Activated naive CD4-positive, alpha-beta T cell treated with anti-CD3 and anti-CD28 coated beads, Interleukin-2, amount 50 U/mL, for 72 hours (primary cell): ENCODE results near the gene DLX4. TPM values are rescaled to one million over a fixed set of nuclear protein-coding genes. Genes with fewer than 3 reads are reported as not detected.

Experiments
- ATAC-seq, 2 donors: fragments of 150-1000 bp; cut with Tn5 transposase; 2 replicates each; pipeline ENCODE4 v1.10.0; 2021; ENCODE audit warnings: mild to moderate bottlenecking in 2 of 2, moderate library complexity in 2 of 2
- DNase-seq, 2 donors: peaks; one replicate each; pipeline ENCODE4 v3.0.0; 2021 to 2022; ENCODE audit warnings: low spot score in 2 of 2
- H3K27ac Mint-ChIP-seq, 2 donors: one replicate each; pipeline ENCODE4 v1.8.0; 2022; ENCODE audit warnings: mild to moderate bottlenecking in 2 of 2, mixed read lengths in 2 of 2
- H3K36me3 Mint-ChIP-seq, 2 donors: one replicate each; pipeline ENCODE4 v1.8.0; 2022; ENCODE audit warnings: mixed read lengths in 2 of 2
- H3K9me3 Mint-ChIP-seq, 2 donors: one replicate each; pipeline ENCODE4 v1.8.0; 2022; ENCODE audit warnings: mixed read lengths in 2 of 2
- total RNA-seq, 2 donors: library from RNA; stranded (reverse); gene quantifications; one replicate each; pipeline ENCODE4 v1.2.3, GENCODE V29; 2022

Gene DLX4
- total RNA-seq, 2 donors from 2014 or later, result 0.27 to 0.56 TPM

DNA sequence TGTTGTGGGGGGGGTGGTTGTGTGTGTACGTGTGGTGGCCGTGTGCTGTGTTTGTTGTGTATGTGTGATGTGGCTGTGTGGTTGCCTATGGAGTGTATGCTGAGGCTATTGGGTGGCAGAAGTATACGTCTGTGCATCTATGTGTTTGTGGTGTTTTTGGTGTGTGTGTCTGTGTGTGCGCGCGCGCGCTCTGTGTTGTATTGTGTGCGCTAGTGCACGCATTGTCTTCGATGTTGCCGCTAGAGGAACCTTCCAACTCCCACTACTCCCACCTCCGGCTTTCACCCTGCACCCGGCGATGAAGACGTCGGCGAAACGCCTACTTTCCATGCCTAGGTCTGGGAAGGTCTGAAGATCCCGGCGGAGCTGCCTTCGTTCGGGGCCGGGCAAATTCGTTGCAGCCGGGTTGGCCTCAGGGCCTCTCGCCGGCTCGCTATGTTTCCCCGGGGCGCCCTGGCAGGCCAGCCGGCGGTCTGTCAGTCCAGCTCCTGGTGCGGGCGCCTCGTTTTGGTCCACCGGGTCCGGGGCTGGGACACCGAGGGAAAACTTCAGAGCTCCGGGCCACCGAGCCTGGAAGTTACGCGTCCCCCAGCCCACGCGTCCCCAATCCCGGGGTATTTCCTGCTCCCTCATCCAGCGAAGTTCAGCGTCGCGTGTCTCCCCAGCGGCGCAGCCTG is 5.2 kb upstream of the DLX4 start:
- no peak overlapping the region for H3K27ac Mint-ChIP-seq
- peaks cover 12% of the 10 kb centered on the region in 2 donors for H3K36me3 Mint-ChIP-seq
- ATAC-seq (no peak), DNase-seq (no peak)
- peaks cover 0 to 4% of the 10 kb centered on the region in 2 donors for H3K9me3 Mint-ChIP-seq

DNA sequence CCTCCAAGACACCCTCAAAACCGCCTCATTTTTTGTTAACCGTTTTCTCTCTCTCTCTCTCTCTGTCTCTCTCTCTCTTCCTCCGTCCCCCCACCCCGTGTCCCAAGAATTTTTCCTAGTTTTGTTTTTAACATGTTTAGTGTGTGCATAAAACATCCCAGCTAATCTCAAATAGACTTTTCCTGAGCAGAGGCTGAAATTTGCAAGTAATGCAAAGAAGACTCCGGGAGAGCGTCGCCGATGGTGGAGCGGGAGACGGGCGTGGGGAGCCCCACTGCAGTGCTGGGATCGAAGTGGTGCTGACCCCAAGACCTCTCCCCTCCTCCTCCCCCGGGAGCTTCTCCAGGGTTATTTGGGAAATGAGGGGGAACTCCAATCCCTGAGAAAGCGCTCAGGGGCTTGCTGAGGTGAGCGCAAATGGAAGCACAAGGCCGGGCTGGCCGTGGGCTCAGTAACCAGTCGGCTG is 4.7 kb upstream of the DLX4 start:
- Mint-ChIP-seq H3K36me3 (peaks cover 12% of the 10 kb centered on the region in 2 donors), H3K9me3 (peaks cover 0 to 4% of the 10 kb centered on the region in 2 donors), H3K27ac (no peak overlapping the region)
- no peak for ATAC-seq
- no peak for DNase-seq

DNA sequence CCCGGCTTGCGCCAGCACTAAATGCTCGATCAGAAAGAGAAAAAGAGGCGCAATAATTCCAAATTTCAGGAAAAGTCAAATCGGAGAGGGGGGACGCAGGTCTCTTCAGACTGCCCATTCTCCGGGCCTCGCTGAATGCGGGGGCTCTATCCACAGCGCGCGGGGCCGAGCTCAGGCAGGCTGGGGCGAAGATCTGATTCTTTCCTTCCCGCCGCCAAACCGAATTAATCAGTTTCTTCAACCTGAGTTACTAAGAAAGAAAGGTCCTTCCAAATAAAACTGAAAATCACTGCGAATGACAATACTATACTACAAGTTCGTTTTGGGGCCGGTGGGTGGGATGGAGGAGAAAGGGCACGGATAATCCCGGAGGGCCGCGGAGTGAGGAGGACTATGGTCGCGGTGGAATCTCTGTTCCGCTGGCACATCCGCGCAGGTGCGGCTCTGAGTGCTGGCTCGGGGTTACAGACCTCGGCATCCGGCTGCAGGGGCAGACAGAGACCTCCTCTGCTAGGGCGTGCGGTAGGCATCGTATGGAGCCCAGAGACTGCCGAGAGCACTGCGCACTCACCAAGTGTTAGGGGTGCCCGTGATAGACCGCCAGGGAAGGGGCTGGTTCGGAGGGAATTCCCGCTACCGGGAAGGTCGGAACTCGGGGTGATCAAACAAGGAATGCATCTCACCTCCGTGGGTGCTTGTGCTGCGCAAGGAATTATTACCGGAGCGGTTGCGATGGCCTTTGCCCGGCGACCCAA is 4.0 kb upstream of the DLX4 start:
- ATAC-seq, result no peak
- H3K36me3 Mint-ChIP-seq, result peaks cover 12% of the 10 kb centered on the region in 2 donors
- no peak overlapping the region for H3K27ac Mint-ChIP-seq
- peak in 1 of 2 donors; percentile 41 for DNase-seq
- H3K9me3 Mint-ChIP-seq, result peaks cover 0 to 4% of the 10 kb centered on the region in 2 donors

DNA sequence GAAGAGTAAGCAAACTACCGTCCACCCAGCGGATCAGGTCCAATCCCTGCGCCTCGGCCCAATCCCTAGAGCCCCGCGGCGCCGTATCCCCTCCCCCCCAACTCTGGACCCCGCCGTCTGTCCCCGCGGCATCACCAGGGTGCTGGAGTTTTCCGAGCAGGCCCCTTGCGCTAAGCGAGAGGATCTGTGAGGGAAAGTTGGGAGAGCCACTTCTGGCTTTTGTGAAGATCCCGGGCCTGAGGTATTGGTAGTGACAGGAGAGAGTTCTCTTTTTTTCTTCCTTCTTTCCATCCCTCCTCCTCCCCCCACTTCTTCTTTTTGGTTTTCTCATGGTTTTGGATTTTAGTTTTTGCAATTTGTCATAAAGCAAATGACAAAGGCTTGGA is 3.5 kb upstream of the DLX4 start:
- Mint-ChIP-seq H3K27ac (peak overlapping the region in 1 of 2 donors; percentile 18), H3K36me3 (peaks cover 12% of the 10 kb centered on the region in 2 donors), H3K9me3 (peaks cover 0 to 4% of the 10 kb centered on the region in 2 donors)
- ATAC-seq (no peak), DNase-seq (no peak)

DNA sequence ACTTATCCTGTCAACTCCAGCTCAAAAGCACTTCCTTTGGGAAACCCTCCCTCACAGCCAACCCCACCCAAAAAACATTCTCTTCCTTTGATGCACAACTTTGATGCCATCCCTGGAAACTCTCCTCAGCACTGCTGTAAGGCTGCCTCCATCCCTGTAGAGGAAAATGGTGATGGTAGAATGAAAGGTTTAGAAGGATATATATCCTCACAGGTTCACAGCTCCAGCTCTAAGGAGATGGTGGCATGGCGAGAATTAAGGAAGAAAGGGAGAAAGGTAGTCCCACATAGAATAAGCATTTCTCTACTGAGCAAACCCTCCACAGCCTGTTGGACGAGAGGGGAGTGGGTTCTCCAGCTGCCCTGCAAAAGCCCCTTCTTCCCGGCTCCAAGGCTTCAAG is 2.2 kb upstream of the DLX4 start:
- Mint-ChIP-seq H3K9me3 (peaks cover 0 to 4% of the 10 kb centered on the region in 2 donors), H3K27ac (no peak overlapping the region), H3K36me3 (peaks cover 12% of the 10 kb centered on the region in 2 donors)
- no peak for DNase-seq
- no peak for ATAC-seq

DNA sequence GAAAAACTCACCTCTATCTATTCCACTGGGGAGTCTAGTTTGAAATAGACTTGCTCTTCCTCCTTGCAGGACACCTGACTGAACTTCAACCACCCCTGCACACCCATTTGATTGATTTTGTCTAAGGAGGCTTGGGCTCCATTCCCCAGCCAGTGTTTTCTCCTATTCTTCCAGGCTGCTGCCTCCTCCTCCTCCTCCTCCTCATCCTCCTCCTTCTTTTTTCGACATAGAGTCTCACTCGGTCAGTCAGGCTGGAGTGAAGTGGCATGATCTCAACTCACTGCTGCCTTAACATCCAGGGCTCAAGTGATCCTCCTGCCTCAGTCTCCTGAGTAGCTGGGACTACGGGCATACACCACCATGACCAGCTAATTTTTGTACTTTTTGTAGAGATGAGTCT is 1.8 kb upstream of the DLX4 start:
- ATAC-seq (no peak), DNase-seq (no peak)
- Mint-ChIP-seq H3K36me3 (peaks cover 12% of the 10 kb centered on the region in 2 donors), H3K9me3 (peaks cover 0 to 4% of the 10 kb centered on the region in 2 donors), H3K27ac (no peak overlapping the region)

DNA sequence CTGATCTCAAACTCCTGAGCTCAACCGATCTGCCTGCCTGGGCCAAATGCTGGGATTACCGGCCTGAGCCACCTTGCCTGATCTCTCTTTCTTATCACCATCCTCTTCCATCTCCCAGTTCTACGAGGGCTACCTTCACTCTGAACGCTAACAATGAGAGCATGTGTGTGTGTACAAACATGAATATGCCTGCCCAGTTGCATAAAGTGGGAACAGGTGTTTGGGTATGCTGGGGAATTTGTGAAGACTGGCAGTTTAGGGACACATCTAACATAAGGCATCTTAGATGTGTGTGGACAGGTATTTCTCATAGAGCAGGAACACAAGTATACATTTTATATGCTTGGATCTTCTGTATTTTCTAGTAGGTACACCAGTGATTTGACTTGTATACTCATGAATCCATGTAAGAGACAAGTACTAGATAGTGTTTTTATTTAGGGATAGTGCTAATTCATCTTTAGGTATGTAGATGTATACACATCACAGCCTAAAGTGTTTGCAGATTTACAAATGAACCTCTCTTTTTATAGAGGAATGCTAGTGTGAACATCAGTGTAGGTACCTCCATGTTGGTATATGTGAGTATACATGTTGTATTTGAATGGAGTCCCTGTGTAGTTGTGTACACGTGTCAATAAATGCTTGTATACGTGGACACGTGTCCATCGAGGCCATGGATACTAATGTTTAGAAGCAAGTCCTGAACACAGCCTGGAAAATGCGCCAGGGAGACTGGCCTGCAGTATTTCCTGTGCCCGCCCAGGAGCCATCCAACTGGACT is 1.2 kb upstream of the DLX4 start:
- Mint-ChIP-seq H3K9me3 (peaks cover 0 to 4% of the 10 kb centered on the region in 2 donors), H3K36me3 (peaks cover 12% of the 10 kb centered on the region in 2 donors), H3K27ac (no peak overlapping the region)
- DNase-seq (no peak), ATAC-seq (no peak)

DNA sequence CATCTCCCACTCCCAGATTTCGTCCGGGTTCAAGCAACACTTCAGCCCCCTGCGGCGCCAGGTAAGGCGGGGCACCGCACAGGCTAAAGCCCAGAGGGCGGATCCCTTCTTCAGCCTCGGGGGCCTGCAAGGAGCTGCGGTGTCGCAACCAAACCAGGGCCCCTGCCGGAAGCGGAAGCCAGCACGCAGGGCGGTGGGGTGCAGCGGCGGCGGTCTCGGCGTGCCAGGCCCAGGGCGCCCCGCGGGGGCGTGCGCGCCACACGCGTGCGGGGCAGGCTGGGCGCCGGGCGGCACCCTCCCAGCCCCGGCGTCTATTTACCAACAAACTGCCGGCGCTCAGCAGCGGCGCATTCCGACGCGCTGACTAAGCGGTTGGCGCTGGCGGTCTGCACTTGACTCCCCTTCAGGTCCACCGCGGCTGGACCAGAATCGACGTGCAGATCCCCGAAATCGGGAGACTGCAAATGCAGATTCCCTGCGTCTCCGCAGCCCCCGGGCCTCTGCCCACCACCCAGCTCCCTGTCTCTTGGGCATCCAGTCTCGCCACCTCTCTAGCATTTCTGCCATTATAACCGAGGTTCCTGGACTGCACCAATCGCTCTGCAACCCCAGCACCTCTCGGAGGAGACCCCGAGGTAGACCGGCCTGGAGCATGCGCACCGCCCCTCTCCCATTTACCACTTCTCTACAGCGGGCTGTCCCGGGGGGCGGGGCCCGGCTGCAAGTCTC is 421 bp upstream of the DLX4 start:
- peak; percentile 85 to 86 for ATAC-seq
- peak; percentile 67 to 73 for DNase-seq
- Mint-ChIP-seq H3K9me3 (peaks cover 0 to 4% of the 10 kb centered on the region in 2 donors), H3K27ac (no peak overlapping the region), H3K36me3 (peaks cover 9 to 12% of the 10 kb centered on the region in 2 donors)

DNA sequence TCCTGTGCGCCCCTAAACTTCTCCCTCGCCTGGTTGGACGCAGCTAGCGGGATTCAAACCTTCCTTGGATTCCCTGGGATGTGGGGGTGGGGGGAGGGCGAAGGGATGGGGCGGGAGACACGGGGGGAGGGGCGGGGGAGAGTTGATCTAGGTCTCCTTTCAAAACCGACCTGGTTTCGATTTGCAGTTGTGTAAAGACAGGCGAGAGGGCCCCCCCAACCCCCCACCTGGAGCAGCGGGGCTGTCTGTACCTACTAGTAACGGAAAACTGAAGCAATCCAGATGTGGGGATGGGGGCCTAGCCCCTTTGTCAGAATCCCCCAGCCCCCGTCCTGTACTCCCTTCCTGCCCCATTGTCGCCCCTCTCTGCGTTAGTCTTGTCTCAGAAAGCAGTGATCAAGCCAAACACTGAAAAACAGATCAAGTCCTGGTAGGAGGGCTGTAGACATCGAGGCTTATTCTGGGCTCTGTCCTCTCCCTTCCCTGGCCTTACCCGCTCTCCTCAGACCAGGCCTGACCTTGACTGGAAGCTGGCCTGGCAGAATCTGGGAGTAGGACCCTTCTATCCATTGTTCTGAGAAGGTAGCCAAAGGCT is 902 bp downstream of the DLX4 start:
- ATAC-seq, result no peak
- no peak for DNase-seq
- no peak overlapping the region for H3K27ac Mint-ChIP-seq
- peaks cover 0 to 4% of the 10 kb centered on the region in 2 donors for H3K9me3 Mint-ChIP-seq
- H3K36me3 Mint-ChIP-seq, result peaks cover 0 to 3% of the 10 kb centered on the region in 2 donors

DNA sequence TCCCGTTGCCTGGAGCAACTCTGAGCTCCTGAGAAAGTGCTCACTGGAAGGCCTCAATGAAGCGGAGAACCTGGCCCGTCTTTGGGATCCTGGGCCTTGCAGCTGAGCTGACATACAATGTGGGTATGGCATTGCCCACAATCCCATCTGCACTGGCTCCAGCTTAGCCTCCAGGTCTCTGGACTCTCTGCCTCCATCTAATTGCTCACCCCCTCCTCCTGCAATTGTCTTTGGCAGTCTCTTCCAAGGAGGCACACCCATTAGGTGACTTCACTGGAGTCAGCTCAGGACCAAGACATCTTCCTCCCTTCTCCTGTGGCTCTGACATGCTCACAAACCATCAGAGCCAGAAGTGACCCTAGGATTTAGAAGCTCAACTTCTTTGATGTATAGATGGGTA is 1.5 kb downstream of the DLX4 start:
- no peak overlapping the region for H3K27ac Mint-ChIP-seq
- DNase-seq (no peak), ATAC-seq (no peak)
- peaks cover 0 to 4% of the 10 kb centered on the region in 2 donors for H3K9me3 Mint-ChIP-seq
- H3K36me3 Mint-ChIP-seq, result no peaks in the 10 kb centered on the region

DNA sequence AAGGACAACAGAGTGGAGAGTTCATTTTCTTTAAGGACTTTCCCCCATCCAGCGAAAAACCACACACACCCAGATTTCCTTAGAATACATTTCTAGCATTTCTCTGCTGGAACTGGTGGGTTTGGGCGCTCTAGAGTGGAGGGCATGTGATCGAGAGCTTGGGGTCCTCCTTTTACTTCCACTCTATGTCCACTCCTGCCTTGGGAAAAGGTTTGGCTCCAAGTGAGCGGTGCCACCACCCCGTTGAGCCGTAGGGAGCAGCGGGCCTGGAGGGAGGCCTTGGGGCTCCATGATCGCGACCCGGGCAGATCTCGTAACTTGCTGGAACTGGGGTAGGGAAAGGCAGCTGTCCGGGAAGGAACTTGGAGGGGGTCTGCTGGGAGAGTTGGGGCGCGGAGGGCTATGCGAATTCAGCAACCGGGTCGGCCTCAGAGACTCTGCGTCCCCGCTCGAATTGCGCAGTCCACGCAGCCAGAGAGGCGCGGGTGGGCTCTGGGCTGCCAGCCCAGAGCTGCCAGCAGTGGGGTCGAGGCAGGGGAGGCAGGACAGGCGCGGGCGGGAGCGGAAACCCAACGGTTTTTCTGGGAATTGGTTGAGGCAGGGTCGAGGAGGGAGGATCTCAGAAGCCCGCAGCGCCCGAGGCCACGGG is 2.3 kb downstream of the DLX4 start:
- DNase-seq (no peak), ATAC-seq (no peak)
- H3K9me3 Mint-ChIP-seq, result no peaks in the 10 kb centered on the region
- no peaks in the 10 kb centered on the region for H3K36me3 Mint-ChIP-seq
- no peak overlapping the region for H3K27ac Mint-ChIP-seq

DNA sequence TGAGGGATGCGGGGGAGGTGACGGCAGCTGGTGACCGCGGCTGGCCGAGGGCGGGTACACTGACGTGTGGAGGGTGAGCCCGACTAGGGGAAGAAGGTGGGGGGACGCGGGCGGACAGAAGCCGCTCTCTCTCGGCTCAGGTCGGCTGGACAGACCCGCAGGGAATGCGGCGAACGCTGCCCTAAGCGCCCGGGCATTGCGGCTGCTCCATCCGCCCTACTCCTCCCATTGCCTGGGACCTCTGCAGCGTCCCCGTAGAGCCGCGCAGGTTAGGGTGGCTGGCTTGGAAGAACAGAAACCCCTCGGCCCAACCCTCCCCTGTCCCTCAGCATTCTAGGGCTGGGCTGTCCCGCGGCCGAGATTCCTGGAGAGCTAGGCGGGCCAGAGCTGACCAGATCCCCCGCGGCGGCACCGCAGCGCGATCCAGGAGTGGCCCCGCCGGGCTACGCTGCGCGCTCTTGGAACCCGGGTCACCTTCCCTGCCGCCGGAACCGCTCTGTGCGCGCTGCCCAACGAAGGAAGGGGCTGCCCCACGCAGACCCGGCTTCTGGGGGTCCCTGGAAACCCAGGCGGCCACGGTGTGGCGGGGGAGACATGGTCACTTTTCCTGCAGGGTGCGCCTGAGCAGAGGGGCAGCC is 3.0 kb downstream of the DLX4 start:
- no peaks in the 10 kb centered on the region for H3K36me3 Mint-ChIP-seq
- DNase-seq (no peak), ATAC-seq (no peak)
- H3K27ac Mint-ChIP-seq, result no peak overlapping the region
- H3K9me3 Mint-ChIP-seq, result no peaks in the 10 kb centered on the region

DNA sequence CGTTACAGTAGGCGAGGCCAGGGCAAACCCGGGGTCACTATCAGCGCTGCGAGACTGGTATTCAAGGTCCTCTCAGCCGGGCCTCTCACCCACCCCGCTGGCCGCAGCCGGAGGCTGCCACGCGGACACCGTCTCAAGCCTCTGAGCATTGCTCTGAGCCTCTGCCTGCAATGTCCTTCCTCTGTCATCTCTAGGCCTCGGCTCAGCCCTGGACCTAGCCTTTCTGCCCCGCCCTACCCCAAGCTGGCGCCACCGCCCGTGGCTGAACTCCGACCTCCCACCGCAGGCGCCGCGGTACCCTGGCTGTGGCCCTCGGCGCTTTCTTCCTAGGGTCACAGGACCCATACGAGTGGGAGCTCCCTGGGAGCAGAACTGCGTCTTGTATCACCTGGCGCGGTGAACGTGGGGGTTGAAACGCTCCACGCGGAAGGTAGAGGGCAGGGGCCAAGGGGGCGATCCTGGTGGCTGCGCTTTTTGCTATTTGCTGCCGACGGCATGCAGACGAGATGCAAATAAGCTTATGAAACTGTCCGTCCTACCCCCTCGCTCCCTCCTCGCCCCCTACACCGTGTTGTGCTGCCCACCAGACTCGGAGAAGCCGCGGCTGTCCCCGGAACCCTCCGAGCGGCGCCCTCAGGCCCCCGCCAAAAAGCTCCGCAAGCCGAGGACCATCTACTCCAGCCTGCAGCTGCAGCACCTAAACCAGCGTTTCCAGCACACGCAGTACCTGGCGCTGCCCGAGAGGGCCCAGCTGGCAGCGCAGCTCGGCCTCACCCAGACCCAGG is 3.7 kb downstream of the DLX4 start:
- H3K9me3 Mint-ChIP-seq, result no peaks in the 10 kb centered on the region
- H3K27ac Mint-ChIP-seq, result no peak overlapping the region
- DNase-seq (no peak), ATAC-seq (no peak)
- H3K36me3 Mint-ChIP-seq, result no peaks in the 10 kb centered on the region

DNA sequence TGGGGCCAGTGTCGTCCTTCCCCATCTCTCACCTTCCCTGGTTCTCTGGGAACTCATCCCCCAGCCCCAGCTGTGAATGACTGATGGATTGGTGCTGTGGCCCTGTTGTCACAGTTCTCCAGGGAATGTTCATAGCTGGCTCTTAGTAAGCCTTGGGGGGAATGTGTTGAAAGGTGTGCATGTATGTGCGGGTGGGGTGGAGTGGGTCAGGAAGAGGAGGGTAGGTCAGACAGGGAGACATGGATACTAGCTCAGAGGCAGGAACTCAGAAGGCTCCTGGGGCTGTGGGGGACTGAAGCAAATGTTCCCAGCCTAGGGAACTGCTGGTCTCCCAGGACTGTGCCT is 4.3 kb downstream of the DLX4 start:
- DNase-seq (no peak), ATAC-seq (no peak)
- H3K9me3 Mint-ChIP-seq, result no peaks in the 10 kb centered on the region
- no peaks in the 10 kb centered on the region for H3K36me3 Mint-ChIP-seq
- H3K27ac Mint-ChIP-seq, result no peak overlapping the region

DNA sequence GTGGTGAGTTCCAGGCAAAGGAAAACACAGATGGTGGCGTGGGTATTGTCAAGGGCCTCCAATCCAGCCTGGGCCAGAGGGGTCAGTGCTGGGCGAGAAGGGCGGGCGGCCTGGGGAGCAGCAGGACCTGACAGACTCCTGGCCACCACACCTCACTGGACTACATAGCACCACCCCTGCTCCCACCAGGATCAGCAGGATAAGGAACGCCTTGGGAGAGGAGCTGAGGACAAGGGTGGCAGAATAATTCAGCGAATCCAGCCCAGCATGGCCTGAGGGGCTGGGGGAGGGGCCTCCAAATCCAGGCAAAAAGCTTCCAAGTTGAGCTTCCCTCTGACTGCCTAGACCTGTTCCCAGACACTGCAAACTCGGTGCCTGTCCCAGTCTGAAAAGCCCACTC is 6.5 kb downstream of the DLX4 start:
- Mint-ChIP-seq H3K36me3 (no peaks in the 10 kb centered on the region), H3K9me3 (no peaks in the 10 kb centered on the region), H3K27ac (no peak overlapping the region)
- ATAC-seq (no peak), DNase-seq (no peak)
